A549 (cell line): ENCODE results near the gene BSX. TPM values are rescaled to one million over a fixed set of nuclear protein-coding genes. Genes with fewer than 3 reads are reported as not detected.

Source experiments
- ATAC-seq, 2 experiments: fragments of 200-7000 bp in 1 of 2; fragments of >200 bp in 1 of 2; cut with Nextera tagmentation in 1 of 2; cut with Tn5 transposase in 1 of 2; 3 replicates each; pipeline versions ENCODE4 v1.8.0 to v1.9.1; 2018 to 2020; ENCODE audit warnings: mild to moderate bottlenecking in 1 of 2, moderate library complexity in 1 of 2
- CTCF ChIA-PET: fragments of 300-600 bp; sonication (Branson Sonifier 250); formaldehyde crosslinking; extraction: SDS; loops from one replicate; lab custom pipeline; 2021; ENCODE audit warnings: antibody characterized with exemption, inconsistent platforms; lab: Yijun Ruan, JAX
- POLR2A ChIA-PET: fragments of 350-600 bp; formaldehyde crosslinking; extraction: SDS; loops from one replicate; lab custom pipeline; 2021; ENCODE audit warnings: antibody characterized with exemption, inconsistent platforms; lab: Yijun Ruan, JAX
- DNase-seq, 2 experiments: peaks; one replicate each; pipeline versions ENCODE4 v3.0.0 to v3.0.0-alpha.2; 2011 to 2016; ENCODE audit warnings: low read depth in 1 of 2, low spot score in 1 of 2
- FAIRE-seq: peaks from 2 replicates; lab custom pipeline; 2011; peaks lifted over from hg19 to GRCh38; lab: Jason Lieb, UNC
- H3K27ac ChIP-seq, 2 experiments: fragments of >200 bp; sonication (Bioruptor Twin); formaldehyde crosslinking; 3 replicates each; pipeline ENCODE4 v1.5.1; 2016 to 2017
- H3K4me1 ChIP-seq: fragments of >200 bp; sonication (Bioruptor Twin); formaldehyde crosslinking; 3 replicates; pipeline ENCODE4 v1.6.1; 2016
- H3K4me2 ChIP-seq: fragments of >200 bp; sonication (Bioruptor Twin); formaldehyde crosslinking; 3 replicates; pipeline ENCODE4 v1.6.1; 2016
- H3K4me3 ChIP-seq: fragments of >200 bp; sonication (Bioruptor Twin); formaldehyde crosslinking; 3 replicates; pipeline ENCODE4 v1.5.1; 2016
- H3K9me3 ChIP-seq: fragments of >200 bp; sonication (Bioruptor Twin); formaldehyde crosslinking; 3 replicates; pipeline ENCODE4 v1.6.1; 2016
- CBX2 ChIP-seq: fragments of 200-600 bp; sonication (generic); IDR thresholded peaks from 2 replicates; pipeline ENCODE4 v1.6.1; 2016; ENCODE audit warnings: low read depth, mild to moderate bottlenecking, borderline replicate concordance
- CBX8 ChIP-seq: fragments of 200-600 bp; sonication (generic); IDR thresholded peaks from 2 replicates; pipeline ENCODE4 v1.6.1; 2016
- CHD2 ChIP-seq: fragments of 150-350 bp; IDR thresholded peaks from 2 replicates; pipeline ENCODE4 v1.6.1; 2014; ENCODE audit warnings: low read length; ENCODE audit not compliant: partially characterized antibody
- CHD4 ChIP-seq: fragments of 200-600 bp; sonication (generic); IDR thresholded peaks from 2 replicates; pipeline ENCODE4 v1.6.1; 2016; ENCODE audit warnings: antibody characterized with exemption, mild to moderate bottlenecking, borderline replicate concordance
- E2F6 ChIP-seq: IDR thresholded peaks from 2 replicates; pipeline ENCODE4 v1.6.1; 2012; ENCODE audit warnings: low read depth, borderline replicate concordance
- EHF ChIP-seq: fragments of 250-450 bp; sonication (Bioruptor Pico); IDR thresholded peaks from 2 replicates; pipeline ENCODE4 v1.5.0; 2020; ENCODE audit warnings: mild to moderate bottlenecking
- GATA3 ChIP-seq: IDR thresholded peaks from 2 replicates; pipeline ENCODE4 v1.6.1; 2012; ENCODE audit warnings: borderline replicate concordance
- HES2 ChIP-seq: fragments of >200 bp; sonication (Bioruptor Twin); formaldehyde crosslinking; IDR thresholded peaks from 2 replicates; pipeline ENCODE4 v1.6.1; 2016
- HOXB13 ChIP-seq: fragments of 250-450 bp; sonication (Bioruptor Pico); IDR thresholded peaks from 2 replicates; pipeline ENCODE4 v1.5.0; 2020; ENCODE audit warnings: low read depth, mild to moderate bottlenecking, moderate library complexity
- JUNB ChIP-seq: fragments of >200 bp; sonication (Bioruptor Twin); formaldehyde crosslinking; IDR thresholded peaks from 2 replicates; pipeline ENCODE4 v1.6.1; 2016
- MAFK ChIP-seq: fragments of 450-650 bp; IDR thresholded peaks from 2 replicates; pipeline ENCODE4 v1.6.1; 2014; ENCODE audit not compliant: partially characterized antibody
- MAZ ChIP-seq: fragments of 150-350 bp; IDR thresholded peaks from 2 replicates; pipeline ENCODE4 v1.6.1; 2014; ENCODE audit warnings: antibody characterized with exemption, low read depth, low read length, borderline replicate concordance
- MYC ChIP-seq: IDR thresholded peaks from 2 replicates; pipeline ENCODE4 v1.6.1; 2012; ENCODE audit warnings: mild to moderate bottlenecking, inconsistent platforms, low read length, improper control_type of control experiment, borderline replicate concordance
- NFE2L2 ChIP-seq: fragments of 150-350 bp; conservative IDR thresholded peaks from 2 replicates; pipeline ENCODE4 v1.6.1; 2014; ENCODE audit warnings: low read length
- NPAS2 ChIP-seq: fragments of 250-450 bp; sonication (Bioruptor Pico); IDR thresholded peaks from 2 replicates; pipeline ENCODE4 v1.8.0; 2022; ENCODE audit warnings: mild to moderate bottlenecking, moderate library complexity, borderline replicate concordance
- NR3C1 ChIP-seq: fragments of >200 bp; sonication (Bioruptor Twin); formaldehyde crosslinking; IDR thresholded peaks from 3 replicates; pipeline ENCODE4 v1.6.1; 2017
- PBX3 ChIP-seq: IDR thresholded peaks from 2 replicates; pipeline ENCODE4 v1.6.1; 2012
- POLR2A ChIP-seq: IDR thresholded peaks from 2 replicates; pipeline ENCODE4 v1.6.1; 2012; ENCODE audit warnings: mild to moderate bottlenecking, low read length
- RAD21 ChIP-seq, 2 experiments: fragments of >200 bp in 1 of 2; sonication (Bioruptor Twin) in 1 of 2; formaldehyde crosslinking in 1 of 2; IDR thresholded peaks in 1 of 2; conservative IDR thresholded peaks in 1 of 2; 2 replicates in 1 of 2; 3 replicates in 1 of 2; pipeline ENCODE4 v1.6.1; 2012 to 2018; ENCODE audit warnings: inconsistent platforms in 1 of 2
- RARB ChIP-seq: fragments of 250-450 bp; sonication (Bioruptor Pico); IDR thresholded peaks from 2 replicates; pipeline ENCODE4 v1.8.0; 2021; ENCODE audit warnings: mild to moderate bottlenecking, moderate library complexity
- RFX5 ChIP-seq: fragments of 450-650 bp; IDR thresholded peaks from 2 replicates; pipeline ENCODE4 v1.7.1; 2014; ENCODE audit warnings: antibody characterized with exemption, mild to moderate bottlenecking, moderate library complexity
- RNF2 ChIP-seq: fragments of 200-600 bp; sonication (generic); IDR thresholded peaks from 2 replicates; pipeline ENCODE4 v1.6.1; 2016; ENCODE audit warnings: low read depth, mild to moderate bottlenecking, antibody characterized with exemption, moderate library complexity, borderline replicate concordance
- TFCP2L1 ChIP-seq: fragments of 250-450 bp; sonication (Bioruptor Pico); IDR thresholded peaks from 2 replicates; pipeline ENCODE4 v1.5.0; 2021; ENCODE audit warnings: mild to moderate bottlenecking
- TP53 ChIP-seq: fragments of 250-450 bp; sonication (Bioruptor Pico); IDR thresholded peaks from 2 replicates; pipeline ENCODE4 v1.5.0; 2021; ENCODE audit warnings: mild to moderate bottlenecking, moderate library complexity
- USF2 ChIP-seq: fragments of 450-650 bp; IDR thresholded peaks from 2 replicates; pipeline ENCODE4 v1.6.1; 2014; ENCODE audit warnings: antibody characterized with exemption
- ZC3H11A ChIP-seq: fragments of 450-650 bp; IDR thresholded peaks from 2 replicates; pipeline ENCODE4 v1.6.1; 2014; ENCODE audit warnings: antibody characterized with exemption, mild to moderate bottlenecking
- WGBS: methylation state at CpG from one replicate; pipeline ENCODE4 v1.1.6; 2017; ENCODE audit errors: missing lambda C conversion rate; 5-methylcytosine and 5-hydroxymethylcytosine counted together
- polyA plus RNA-seq, 4 experiments: library from polyadenylated mRNA; depleted of rRNA in 3 of 4; stranded (reverse); fragments of >200 nt; fragmentation: RNase III in 1 of 4; extraction: RNeasy Plus Mini Kit Qiagen cat#74134 plus additional on column Dnase treatment in 1 of 4; gene quantifications; 2 replicates in 3 of 4; 3 replicates in 1 of 4; pipeline ENCODE4 v1.2.3, GENCODE V29; 2011 to 2017

Gene BSX
- polyA plus RNA-seq, 2 of the 4 experiments (the other 2 are of a cell fraction) = not detected

- DNase-seq = no peak
- ATAC-seq = no peak
- 78% methylated on average over 5 of the region's 5 CpGs for WGBS
- POLR2A ChIA-PET = no interaction called here
- TF ChIP-seq USF2 (no peak), TP53 (no peak), NR3C1 (no peak), E2F6 (no peak), CHD2 (no peak), GATA3 (no peak), PBX3 (no peak), POLR2A (no peak), CBX8 (no peak)
- no peak for FAIRE-seq
- Histone ChIP-seq H3K4me2 (no peak overlapping the region), H3K4me3 (no peak overlapping the region), H3K9me3 (no peaks in the 10 kb centered on the region), H3K4me1 (no peaks in the 10 kb centered on the region), H3K27ac (no peak overlapping the region)
- CTCF ChIA-PET = interaction anchor here (0.8 kb wide), 1 partner anchor 21 kb away, joined by 3 read pairs; no protein-coding TSS in a partner anchor
Measured at GRCh38 chr11:123000721-123001120, 19.1 kb upstream of the BSX start.

GRCh38 chr11:122998727-122999366 lies 17.2 kb upstream of the BSX start:
- Histone ChIP-seq H3K27ac (no peak overlapping the region), H3K9me3 (no peaks in the 10 kb centered on the region), H3K4me1 (no peaks in the 10 kb centered on the region), H3K4me3 (no peak overlapping the region), H3K4me2 (no peak overlapping the region)
- CTCF ChIA-PET = no interaction called here
- DNase-seq = no peak
- no peak for ATAC-seq
- POLR2A ChIA-PET = no interaction called here
- no peak for TF ChIP-seq EHF
- no peak for TF ChIP-seq POLR2A
- TF ChIP-seq MAZ = no peak
- TF ChIP-seq USF2 = no peak
- no peak for TF ChIP-seq RAD21 (conservative IDR thresholded peaks at IDR 0.05 in 1 of 2, IDR thresholded peaks at IDR 0.05 in 1 of 2)
- no peak for TF ChIP-seq JUNB
- TF ChIP-seq HOXB13 = no peak
- TF ChIP-seq RARB (CRISPR knock-in tag) = no peak
- no peak for TF ChIP-seq E2F6
- TF ChIP-seq CHD4 = no peak
- TF ChIP-seq CBX2 = no peak
- no peak for TF ChIP-seq MYC
- TF ChIP-seq NPAS2 (CRISPR knock-in tag) = no peak
- WGBS = 80% methylated on average over 14 of the region's 14 CpGs
- no peak for FAIRE-seq

- H3K4me1 ChIP-seq = no peaks in the 10 kb centered on the region
- DNase-seq (no peak), FAIRE-seq (no peak), ATAC-seq (no peak)
- 57% methylated on average over 3 of the region's 3 CpGs for WGBS
- ChIA-PET POLR2A (no interaction called here), CTCF (interaction anchor here (0.6 kb wide), 1 partner anchor 56 kb away, joined by 3 read pairs; no protein-coding TSS in a partner anchor)
- no peaks in the 10 kb centered on the region for H3K9me3 ChIP-seq
- H3K4me2 ChIP-seq = no peak overlapping the region
- no peak overlapping the region for H3K27ac ChIP-seq
- no peak overlapping the region for H3K4me3 ChIP-seq
- no peak for TF ChIP-seq MAFK
- TF ChIP-seq MAZ = no peak
- no peak for TF ChIP-seq RAD21 (conservative IDR thresholded peaks at IDR 0.05 in 1 of 2, IDR thresholded peaks at IDR 0.05 in 1 of 2)
- no peak for TF ChIP-seq ZC3H11A
- no peak for TF ChIP-seq RNF2
- TF ChIP-seq RFX5 = no peak
- TF ChIP-seq TFCP2L1 = no peak
- no peak for TF ChIP-seq CHD4
- TF ChIP-seq CBX8 = no peak
- no peak for TF ChIP-seq CBX2
- TF ChIP-seq HES2 = no peak
- no peak for TF ChIP-seq NFE2L2
- no peak for TF ChIP-seq CHD2
- no peak for TF ChIP-seq USF2
Measured at GRCh38 chr11:122995526-122995925, 13.9 kb upstream of the BSX start.
